HG03460 (cell line): ENCODE measurements around the gene RARS2.
"Not testable (repeated sequence)": the region's sequence is repeated elsewhere in the genome, so short reads cannot be mapped to it uniquely, and the experiment has no call there.

ENCODE experiments used
- ATAC-seq: cut with Tn5 transposase; IDR thresholded peaks from one replicate; pipeline ENCODE4 v1.9.1; 2021; ENCODE audit not compliant: unreplicated experiment

Gene RARS2

DNA sequence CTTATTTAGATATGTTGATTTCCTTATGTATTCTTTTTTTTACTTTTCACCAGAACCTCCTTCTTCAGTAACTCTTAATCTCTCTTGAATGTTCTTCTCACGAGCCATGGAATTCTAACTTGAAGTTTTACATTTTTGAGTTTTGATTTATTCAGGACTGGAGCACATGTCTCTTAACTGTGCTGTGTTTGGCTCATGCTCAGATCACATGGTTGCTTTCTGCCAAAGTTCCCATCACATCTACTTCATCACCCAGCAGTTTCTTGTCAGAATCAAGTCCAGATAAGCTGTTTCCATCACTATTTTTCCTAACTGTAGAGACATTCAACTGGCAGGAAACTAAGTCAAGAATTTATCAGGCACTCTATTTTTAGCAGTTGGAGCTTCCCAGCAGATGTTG is 85.3 kb downstream of the RARS2 start:
- no peak for ATAC-seq

DNA sequence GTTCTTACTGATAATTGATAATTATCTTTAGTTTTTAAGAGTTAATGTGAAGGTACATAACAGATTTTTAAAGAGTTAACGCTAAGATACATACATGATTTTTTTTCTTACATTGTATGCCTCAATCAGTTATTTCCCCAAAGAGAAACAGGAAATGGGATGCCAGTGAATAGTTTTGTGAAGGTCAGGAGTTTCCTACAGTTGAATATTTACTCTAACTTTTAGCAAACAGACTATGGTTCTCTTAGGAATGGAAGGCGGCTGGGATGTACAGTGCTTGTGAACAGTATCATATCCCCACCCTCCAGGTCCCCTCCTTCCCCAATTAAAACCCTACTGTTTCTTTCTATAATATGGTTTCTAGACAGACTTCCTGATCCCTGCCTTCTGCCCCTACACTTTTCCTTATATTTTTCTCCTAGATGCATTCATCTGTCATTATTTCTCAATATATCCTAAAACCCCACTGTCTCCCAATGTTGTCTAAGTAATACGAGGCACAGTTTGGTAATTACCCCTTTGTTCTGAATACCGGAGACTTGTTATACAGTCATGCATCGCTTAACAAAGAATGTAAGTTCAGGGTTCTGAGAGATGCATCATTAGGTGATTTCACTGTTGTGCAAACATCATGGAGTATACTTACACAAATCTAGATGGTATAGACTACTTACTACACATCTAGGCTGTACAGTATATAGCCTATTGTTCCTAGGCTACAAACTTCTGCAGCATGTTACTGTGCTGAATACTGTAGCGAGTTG is 87.8 kb downstream of the RARS2 start:
- ATAC-seq, result no peak

DNA sequence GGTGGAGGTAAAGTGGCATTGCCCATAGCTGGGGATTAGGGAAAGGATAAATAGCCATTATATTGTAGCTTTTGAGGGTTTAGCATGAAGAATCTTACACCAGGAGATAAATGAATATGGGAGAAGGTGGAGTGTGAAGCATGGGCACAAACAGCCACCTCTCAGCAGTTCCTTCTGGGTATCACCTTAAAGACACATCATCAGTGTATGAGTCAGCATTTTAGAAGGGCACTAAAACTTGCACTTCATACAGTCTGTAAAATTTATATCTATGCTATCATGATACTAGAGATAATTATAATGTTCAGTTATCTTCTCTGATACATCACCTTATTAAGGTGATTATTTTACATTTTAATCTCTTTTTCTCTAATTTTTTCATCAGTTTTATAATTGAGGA is 91.7 kb downstream of the RARS2 start:
- no peak for ATAC-seq

DNA sequence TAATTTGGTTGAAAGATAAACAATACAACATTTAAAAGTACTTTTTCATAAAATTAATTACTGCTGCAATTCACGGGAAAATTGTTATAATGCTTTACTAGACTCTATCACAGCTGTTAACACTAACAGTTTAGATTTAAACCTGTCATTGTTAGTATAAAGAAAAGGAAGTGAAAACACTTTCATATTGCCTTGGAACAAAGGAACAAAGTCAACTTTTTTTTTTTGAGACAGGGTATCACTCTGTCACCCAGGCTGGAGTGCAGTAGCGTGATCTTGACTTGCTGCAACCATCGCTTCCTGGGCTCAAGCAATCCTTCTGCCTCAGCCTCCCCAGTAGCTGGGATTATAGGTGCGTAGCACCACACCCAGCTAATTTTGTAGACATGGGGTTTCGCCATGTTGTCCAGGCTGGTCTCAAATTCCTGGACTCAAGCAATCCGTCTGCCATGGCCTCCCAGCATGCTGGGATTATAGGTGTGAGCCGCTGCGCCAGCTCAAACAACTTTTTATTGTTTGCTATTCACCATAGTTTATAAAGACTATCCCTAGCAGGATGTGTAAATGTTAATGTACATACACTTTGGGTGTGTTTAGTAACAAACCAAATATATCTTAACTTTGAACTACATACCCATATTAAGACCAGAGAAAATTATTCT is 94.9 kb downstream of the RARS2 start:
- peak; percentile 59 for ATAC-seq

DNA sequence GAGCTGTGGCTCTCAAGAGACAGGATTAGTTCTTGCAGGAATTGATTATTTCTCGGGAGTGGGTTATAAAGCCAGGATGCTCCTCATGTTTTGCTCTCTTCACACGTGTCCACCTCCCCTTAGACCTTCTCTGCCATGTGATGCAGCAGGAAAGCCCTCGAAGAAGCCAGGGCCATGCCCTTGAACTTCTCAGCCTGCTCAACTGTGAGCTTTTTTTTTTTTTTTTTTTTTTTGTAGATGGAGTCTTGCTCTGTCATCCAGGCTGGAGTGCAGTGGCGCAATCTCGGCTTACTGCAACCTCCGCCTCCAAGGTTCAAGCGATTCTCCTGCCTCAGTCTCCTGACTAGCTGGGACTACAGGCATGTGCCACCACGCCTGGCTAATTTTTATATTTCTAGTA is 100.5 kb downstream of the RARS2 start:
- ATAC-seq, result not testable (repeated sequence)

DNA sequence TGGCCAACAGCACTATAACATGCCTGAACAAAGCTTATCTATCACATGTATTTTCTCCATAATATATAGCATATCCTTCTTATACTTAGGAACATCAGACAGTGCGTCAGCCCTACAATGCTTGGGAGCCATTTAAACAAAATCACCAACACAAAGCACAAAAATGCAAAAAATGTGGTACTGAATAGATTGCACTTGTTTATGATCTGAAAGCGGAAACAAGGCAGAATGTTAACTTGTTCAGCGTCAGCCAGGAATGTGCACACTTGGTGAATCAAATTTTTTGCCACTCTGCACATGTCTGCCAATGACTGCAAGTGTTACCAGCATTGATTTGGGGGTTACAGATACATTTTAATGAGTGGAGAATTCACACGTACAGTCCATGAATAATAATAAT is 102.2 kb downstream of the RARS2 start:
- no peak for ATAC-seq

DNA sequence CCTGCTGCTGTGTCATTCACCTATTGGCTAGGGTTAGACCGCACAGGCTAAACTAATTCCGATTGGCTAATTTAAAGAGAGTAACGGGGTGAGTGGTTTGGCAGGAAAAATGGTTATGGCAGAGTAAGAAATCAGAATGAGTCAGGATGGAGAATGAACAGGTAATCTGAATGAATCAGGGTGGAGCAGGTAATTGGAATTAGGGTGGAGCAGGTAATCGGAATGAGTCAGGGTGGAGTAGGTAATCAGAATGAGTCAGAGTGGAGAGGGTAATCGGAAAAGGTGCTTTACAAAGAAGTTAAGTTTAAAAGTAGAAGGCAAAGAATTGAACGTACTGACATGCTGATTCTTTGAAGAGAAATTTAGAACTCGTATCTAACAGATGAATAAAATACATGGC is 105.3 kb downstream of the RARS2 start:
- ATAC-seq, result no peak

DNA sequence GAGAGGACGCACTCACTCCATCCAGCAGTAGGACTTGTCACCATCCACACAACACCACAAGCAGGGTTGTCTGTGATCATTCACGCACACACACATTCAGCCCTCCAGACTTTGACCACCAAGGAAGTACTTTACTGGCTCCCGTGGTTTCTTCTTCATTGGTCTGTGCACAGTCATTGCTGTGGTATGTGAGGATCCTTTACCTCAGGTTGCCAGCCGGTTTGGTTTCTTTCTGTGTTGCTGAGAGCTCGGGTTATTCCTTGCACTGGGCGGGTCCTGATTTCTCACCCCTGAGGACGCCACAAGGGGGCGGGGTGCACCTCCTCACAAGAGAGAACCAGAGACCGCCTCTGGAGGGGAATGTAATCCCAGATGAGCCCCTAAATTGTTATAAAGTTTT is 105.9 kb downstream of the RARS2 start:
- no peak for ATAC-seq

DNA sequence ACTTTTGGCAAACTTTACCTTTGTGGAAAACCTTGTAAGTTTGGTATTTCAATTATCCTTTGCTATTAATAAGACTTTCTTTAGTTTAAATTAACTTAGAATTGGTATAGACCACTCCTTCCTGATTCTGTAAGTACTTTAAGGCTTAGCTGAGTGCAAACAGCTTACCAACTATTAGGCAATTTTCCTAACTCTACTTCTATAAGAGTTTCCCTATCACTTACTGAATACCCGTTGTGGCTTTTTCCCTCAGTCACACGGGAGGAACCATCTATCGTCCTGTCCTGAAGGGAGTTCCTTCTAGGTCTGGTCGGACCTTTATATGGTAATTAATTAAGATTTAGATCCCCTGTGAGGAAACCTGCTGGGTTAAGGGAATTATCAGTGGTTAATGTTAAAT is 107.4 kb downstream of the RARS2 start:
- ATAC-seq, result no peak

DNA sequence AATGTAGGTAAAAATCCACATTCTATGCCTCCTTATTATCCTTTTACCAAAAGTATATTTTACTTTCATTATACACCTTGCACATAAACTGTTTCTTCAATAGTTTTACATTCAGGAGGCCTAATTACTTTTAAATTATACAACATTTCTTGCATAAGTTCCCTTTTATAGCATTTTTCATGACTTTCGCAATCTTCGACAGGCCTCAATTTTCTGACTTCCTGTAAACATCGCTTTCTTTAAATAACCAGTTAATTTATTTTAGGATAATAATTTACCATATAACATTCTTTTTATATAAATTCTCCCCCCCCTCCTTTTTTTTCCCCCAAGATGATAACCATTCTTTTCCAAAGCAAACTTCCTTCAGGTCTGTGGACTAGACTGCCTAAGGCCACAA is 107.9 kb downstream of the RARS2 start:
- no peak for ATAC-seq

DNA sequence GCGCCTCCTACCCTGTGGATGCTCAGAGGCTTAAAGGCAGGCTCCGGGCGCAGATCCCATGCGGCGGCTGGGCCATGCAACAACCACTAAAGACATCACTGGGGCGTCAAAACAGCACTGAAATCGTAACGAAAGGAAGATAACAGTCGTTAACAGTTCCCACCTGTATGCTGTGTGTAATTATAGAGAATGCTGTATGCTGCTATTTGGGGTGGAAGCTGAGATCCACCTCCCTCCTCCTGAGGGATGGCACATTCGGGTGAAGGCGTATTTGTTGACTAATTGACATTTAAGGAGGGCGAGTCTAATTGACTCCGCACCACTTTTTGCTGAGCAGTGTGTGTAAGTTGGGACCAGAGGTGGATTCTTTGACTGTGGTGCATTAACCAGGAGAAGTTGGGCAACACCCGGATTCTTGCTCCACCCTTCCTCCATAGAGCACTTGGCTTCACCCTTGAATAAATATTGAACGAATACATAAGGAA is 116.3 kb downstream of the RARS2 start:
- ATAC-seq, result peak; percentile 64

DNA sequence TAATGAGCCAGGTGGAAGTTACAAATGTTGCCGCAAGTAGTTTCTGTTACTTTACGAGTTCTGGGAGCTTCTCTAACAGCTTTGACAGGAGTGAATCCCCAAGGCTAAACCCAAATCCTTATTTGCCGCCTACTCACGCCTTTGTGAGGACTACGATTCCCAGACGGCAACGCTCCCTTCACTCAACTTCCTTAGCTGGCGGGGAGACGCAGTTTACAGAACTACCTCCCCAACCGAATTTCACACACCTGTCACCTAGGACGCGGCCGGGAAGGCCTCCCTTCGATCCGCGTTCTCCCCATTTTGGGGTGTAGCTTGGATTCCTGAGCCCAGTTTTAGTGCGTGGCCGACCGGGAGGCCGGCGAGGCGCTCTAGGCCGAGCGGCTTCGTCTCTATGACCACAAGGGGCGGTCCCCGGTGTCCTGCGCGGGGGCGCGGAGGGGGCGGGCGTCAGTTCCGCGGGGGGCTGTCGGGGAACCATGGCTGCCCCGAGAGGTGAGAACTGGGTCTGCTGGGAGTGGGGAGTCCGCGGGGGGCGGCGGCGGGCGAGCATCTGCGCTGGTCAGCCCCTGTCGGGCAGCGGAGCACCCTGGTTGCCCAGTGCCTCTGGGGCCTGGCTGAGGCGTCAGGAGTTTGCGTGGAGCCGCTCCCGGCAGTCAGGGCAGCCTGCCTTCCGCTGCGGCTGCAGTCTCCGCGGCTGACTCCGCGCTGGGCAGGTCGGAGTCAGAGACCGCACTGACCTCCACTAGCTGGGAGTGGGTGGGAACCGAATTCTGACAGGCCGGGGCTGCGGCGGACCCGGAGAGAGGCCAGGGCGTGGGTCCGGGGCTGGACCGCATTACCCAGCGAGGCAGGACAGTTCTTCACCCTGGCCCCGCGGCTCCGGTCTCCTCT is 117.0 kb downstream of the RARS2 start, which contains the start of gene SLC35A1:
Gene SLC35A1 (plus strand): TSS at position 450 of the 894 bp plus-strand sequence. CDS start 30 bp downstream, at position 480.
- peak; percentile 95 for ATAC-seq

DNA sequence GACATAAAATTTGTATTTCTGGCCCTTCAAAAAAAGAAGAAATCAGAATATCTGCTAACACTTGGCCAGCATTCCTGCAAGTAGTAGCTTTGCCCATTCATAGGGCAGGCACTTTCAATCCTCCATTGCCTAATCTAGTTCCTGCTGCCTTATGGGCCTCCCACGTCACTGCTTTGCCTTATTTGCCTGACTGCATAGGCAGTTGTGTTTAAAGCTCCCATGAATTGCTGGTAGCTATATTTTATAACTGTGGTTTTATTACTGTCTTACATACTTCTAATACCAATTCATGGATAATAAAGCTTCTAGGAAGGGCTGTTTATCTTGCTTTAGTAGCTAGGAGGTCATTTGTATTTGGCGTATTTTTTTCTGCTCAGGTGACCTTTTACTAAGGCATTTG is 124.7 kb downstream of the RARS2 start:
- no peak for ATAC-seq
